ENCODE measurements around the gene CTNNA1.

Gene CTNNA1

DNA sequence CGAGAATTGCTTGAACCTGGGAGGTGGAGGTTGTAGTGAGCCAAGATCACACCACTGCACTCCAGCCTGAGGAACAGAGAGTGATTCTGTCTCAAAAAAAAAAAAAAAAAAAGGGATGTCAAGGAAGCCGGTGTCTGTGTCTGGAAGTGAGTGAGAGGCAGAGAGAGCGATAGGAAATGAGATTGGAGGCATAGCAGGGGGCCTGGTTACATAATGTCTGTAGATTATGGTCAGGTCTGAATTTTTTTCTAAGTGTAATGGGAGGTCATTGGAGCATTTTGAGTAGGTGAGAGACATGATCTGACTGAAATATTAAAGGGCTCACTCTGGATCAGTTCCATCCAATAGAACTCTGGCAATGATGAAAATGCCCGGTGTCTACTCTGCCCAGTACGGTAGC is 40.4 kb upstream of the CTNNA1 start:
- CTCF ChIA-PET = interaction anchor here (0.7 kb wide), 1 partner anchor 70 kb away, joined by 3 read pairs; no protein-coding TSS in a partner anchor
- TF ChIP-seq ZIC2 (tag by site-specific recombination; IDR thresholded peaks at IDR 0.05) (peak; percentile 23; the same call in 1 of the 2 replicates), ZNF266 (tag by site-specific recombination; IDR thresholded peaks at IDR 0.05; ENCODE audit: low read depth) (no peak), GLIS1 (tag by site-specific recombination; IDR thresholded peaks at IDR 0.05) (peak; percentile 54), OVOL3 (tag by site-specific recombination; IDR thresholded peaks at IDR 0.05) (no peak)

DNA sequence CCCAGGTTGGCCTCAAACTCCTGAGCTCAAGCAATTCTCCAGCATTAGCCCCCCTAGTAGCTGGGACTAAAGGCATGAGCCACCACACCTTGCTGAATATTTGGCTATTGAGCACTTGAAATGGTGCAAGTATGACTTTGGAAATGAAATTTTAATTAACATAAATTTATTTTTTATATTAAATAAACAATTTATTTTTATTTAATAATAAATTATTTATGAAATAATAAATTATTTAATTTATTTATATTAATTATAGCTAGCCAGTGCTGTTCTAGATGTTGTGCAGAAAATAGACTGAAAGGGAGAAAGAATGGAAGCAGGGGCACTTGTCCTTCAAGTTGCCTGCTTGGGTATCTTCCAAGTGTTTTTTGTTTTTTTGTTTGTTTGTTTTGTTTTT is 40.0 kb upstream of the CTNNA1 start:
- no peaks in the 10 kb centered on the region for H3K9me3 ChIP-seq (ENCODE audit: control insufficient read depth, insufficient read depth, low read depth, low read length)
- H3K4me1 ChIP-seq (ENCODE audit: control insufficient read depth, insufficient read depth, low read length) = peaks cover 4% of the 10 kb centered on the region; the same call in 1 of the 2 replicates
- H3K27ac ChIP-seq (ENCODE audit: extremely low read depth, low read depth, low read length) = no peak overlapping the region
- H3K36me3 ChIP-seq (ENCODE audit: control insufficient read depth in 2 of 2, insufficient read depth in 1 of 2, low read length in 2 of 2) = no peaks in the 10 kb centered on the region
- no peak overlapping the region for H3K4me3 ChIP-seq (ENCODE audit: low read depth, low read length)
- CTCF ChIA-PET = interaction anchor here (0.6 to 0.7 kb wide), 2 partner anchors 25 to 71 kb away, joined by 3 to 6 read pairs; no protein-coding TSS in a partner anchor
- TF ChIP-seq ZNF266 (tag by site-specific recombination; IDR thresholded peaks at IDR 0.05; ENCODE audit: low read depth) = no peak
- POLR2A ChIA-PET = no interaction called here

More for the DNA sequence above, 40.4 kb upstream of the CTNNA1 start:
- H3K4me1 ChIP-seq (ENCODE audit: control insufficient read depth, insufficient read depth, low read length) = peaks cover 4% of the 10 kb centered on the region; the same call in 1 of the 2 replicates
- H3K36me3 ChIP-seq (ENCODE audit: control insufficient read depth in 2 of 2, insufficient read depth in 1 of 2, low read length in 2 of 2) = no peaks in the 10 kb centered on the region
- no peak overlapping the region for H3K4me3 ChIP-seq (ENCODE audit: low read depth, low read length)
- H3K27ac ChIP-seq (ENCODE audit: extremely low read depth, low read depth, low read length) = no peak overlapping the region
- H3K9me3 ChIP-seq (ENCODE audit: control insufficient read depth, insufficient read depth, low read depth, low read length) = no peaks in the 10 kb centered on the region
- POLR2A ChIA-PET = interaction anchor here (0.7 kb wide), 1 partner anchor 16 kb away, joined by 8 read pairs; no protein-coding TSS in a partner anchor

DNA sequence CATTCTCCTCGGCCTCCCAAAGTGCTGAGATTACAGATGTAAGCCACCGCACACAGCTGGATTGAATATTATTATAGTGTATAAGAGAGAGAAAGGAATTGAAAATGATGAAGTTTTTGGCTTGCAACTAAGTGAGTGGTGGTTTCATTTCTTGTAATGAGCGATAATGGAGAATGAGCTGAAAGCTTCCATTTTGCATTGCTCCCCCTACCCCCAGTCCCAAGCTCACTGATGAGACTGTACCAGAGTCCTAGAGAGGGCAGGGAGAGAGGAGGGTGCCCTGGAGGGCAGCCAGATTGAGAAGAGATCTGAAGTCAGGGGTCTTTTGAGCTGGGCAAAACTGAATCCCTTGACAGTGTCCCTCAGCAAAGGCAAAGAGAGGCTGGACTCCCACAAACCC is 38.5 kb upstream of the CTNNA1 start:
- Histone ChIP-seq H3K4me1 (ENCODE audit: control insufficient read depth, insufficient read depth, low read length) (peaks cover 4% of the 10 kb centered on the region; the same call in 1 of the 2 replicates), H3K4me3 (ENCODE audit: low read depth, low read length) (no peak overlapping the region), H3K9me3 (ENCODE audit: control insufficient read depth, insufficient read depth, low read depth, low read length) (no peaks in the 10 kb centered on the region), H3K36me3 (ENCODE audit: control insufficient read depth in 2 of 2, insufficient read depth in 1 of 2, low read length in 2 of 2) (no peaks in the 10 kb centered on the region), H3K27ac (ENCODE audit: extremely low read depth, low read depth, low read length) (no peak overlapping the region)
- ChIA-PET POLR2A (no interaction called here), CTCF (no interaction called here)
- no peak for TF ChIP-seq ZNF549 (tag by site-specific recombination; IDR thresholded peaks at IDR 0.05)
- TF ChIP-seq, protein P1, sequence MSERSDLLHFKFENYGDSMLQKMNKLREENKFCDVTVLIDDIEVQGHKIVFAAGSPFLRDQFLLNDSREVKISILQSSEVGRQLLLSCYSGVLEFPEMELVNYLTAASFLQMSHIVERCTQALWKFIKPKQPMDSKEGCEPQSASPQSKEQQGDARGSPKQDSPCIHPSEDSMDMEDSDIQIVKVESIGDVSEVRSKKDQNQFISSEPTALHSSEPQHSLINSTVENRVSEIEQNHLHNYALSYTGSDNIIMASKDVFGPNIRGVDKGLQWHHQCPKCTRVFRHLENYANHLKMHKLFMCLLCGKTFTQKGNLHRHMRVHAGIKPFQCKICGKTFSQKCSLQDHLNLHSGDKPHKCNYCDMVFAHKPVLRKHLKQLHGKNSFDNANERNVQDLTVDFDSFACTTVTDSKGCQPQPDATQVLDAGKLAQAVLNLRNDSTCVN (tag by site-specific recombination; optimal IDR thresholded peaks at IDR 0.05) = no peak
- no peak for TF ChIP-seq KLF16 (tag by site-specific recombination; IDR thresholded peaks at IDR 0.05)
- TF ChIP-seq ZNF37A (tag by site-specific recombination; IDR thresholded peaks at IDR 0.05) = no peak
- no peak for TF ChIP-seq ZNF529 (tag by site-specific recombination; IDR thresholded peaks at IDR 0.05; ENCODE audit: insufficient replicate concordance)
- TF ChIP-seq ZNF274 (IDR thresholded peaks at IDR 0.05; ENCODE audit: low read length) = no peak
- no peak for TF ChIP-seq ZNF274 (tag by site-specific recombination; IDR thresholded peaks at IDR 0.05; ENCODE audit: borderline replicate concordance)
- TF ChIP-seq YY1 (tag by site-specific recombination; IDR thresholded peaks at IDR 0.05) = no peak
- TF ChIP-seq, protein P2, sequence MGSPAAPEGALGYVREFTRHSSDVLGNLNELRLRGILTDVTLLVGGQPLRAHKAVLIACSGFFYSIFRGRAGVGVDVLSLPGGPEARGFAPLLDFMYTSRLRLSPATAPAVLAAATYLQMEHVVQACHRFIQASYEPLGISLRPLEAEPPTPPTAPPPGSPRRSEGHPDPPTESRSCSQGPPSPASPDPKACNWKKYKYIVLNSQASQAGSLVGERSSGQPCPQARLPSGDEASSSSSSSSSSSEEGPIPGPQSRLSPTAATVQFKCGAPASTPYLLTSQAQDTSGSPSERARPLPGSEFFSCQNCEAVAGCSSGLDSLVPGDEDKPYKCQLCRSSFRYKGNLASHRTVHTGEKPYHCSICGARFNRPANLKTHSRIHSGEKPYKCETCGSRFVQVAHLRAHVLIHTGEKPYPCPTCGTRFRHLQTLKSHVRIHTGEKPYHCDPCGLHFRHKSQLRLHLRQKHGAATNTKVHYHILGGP (tag by site-specific recombination; IDR thresholded peaks at IDR 0.05) = no peak
- no peak for TF ChIP-seq SALL2 (tag by site-specific recombination; IDR thresholded peaks at IDR 0.05; ENCODE audit: borderline replicate concordance)
- no peak for TF ChIP-seq OVOL3 (tag by site-specific recombination; IDR thresholded peaks at IDR 0.05)
- TF ChIP-seq ZNF354C (tag by site-specific recombination; IDR thresholded peaks at IDR 0.05; ENCODE audit: borderline replicate concordance, low read depth) = no peak
- TF ChIP-seq, protein P3, sequence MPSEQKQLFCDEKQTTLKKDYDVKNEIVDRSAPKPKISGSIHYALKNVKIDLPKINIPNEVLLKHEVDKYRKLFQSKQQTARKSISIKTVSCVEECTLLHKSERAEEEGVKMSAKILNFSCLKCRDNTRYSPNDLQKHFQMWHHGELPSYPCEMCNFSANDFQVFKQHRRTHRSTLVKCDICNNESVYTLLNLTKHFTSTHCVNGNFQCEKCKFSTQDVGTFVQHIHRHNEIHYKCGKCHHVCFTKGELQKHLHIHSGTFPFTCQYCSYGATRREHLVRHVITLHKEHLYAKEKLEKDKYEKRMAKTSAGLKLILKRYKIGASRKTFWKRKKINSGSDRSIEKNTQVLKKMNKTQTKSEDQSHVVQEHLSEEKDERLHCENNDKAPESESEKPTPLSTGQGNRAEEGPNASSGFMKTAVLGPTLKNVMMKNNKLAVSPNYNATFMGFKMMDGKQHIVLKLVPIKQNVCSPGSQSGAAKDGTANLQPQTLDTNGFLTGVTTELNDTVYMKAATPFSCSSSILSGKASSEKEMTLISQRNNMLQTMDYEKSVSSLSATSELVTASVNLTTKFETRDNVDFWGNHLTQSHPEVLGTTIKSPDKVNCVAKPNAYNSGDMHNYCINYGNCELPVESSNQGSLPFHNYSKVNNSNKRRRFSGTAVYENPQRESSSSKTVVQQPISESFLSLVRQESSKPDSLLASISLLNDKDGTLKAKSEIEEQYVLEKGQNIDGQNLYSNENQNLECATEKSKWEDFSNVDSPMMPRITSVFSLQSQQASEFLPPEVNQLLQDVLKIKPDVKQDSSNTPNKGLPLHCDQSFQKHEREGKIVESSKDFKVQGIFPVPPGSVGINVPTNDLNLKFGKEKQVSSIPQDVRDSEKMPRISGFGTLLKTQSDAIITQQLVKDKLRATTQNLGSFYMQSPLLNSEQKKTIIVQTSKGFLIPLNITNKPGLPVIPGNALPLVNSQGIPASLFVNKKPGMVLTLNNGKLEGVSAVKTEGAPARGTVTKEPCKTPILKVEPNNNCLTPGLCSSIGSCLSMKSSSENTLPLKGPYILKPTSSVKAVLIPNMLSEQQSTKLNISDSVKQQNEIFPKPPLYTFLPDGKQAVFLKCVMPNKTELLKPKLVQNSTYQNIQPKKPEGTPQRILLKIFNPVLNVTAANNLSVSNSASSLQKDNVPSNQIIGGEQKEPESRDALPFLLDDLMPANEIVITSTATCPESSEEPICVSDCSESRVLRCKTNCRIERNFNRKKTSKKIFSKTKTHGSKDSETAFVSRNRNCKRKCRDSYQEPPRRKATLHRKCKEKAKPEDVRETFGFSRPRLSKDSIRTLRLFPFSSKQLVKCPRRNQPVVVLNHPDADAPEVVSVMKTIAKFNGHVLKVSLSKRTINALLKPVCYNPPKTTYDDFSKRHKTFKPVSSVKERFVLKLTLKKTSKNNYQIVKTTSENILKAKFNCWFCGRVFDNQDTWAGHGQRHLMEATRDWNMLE (tag by site-specific recombination; conservative IDR thresholded peaks at IDR 0.05; ENCODE audit: low read depth) = no peak

Measured in HEK293 (cell line).